Body of pancreas (tissue), 4 donors: ENCODE results near the gene ACSF2.

Experiments used
- CTCF ChIP-seq, 7 experiments: fragments of 450-650 bp in 4 of 7; fragments of 200-600 bp in 3 of 7; sonication (generic) in 3 of 7; IDR thresholded peaks; one replicate each; pipeline ENCODE4 v1.5.1; 2016 to 2019; ENCODE audit warnings: antibody characterized with exemption in 7 of 7
- POLR2A ChIP-seq, 3 donors: fragments of 450-650 bp; IDR thresholded peaks; one replicate each; pipeline ENCODE4 v1.6.1; 2016; ENCODE audit warnings: antibody characterized with exemption in 3 of 3, mild to moderate bottlenecking in 2 of 3

- TF ChIP-seq CTCF (IDR thresholded peaks at IDR 0.05) = no peak
- no peak for TF ChIP-seq POLR2A (IDR thresholded peaks at IDR 0.05)
Observed at GRCh38 chr17:50421308-50422051, 4.5 kb upstream of the ACSF2 start.
